ENCODE measurements around the gene PUM1. TPM values are rescaled to one million over a fixed set of nuclear protein-coding genes. Genes with fewer than 3 reads are reported as not detected.
A peak's percentile ranks its signal among the peaks of the same experiment; 100 is the strongest.

PUM1 gene
- total RNA-seq, 4 donors from 2014 or later = 71.7 to 112 (median 83.0) TPM

DNA sequence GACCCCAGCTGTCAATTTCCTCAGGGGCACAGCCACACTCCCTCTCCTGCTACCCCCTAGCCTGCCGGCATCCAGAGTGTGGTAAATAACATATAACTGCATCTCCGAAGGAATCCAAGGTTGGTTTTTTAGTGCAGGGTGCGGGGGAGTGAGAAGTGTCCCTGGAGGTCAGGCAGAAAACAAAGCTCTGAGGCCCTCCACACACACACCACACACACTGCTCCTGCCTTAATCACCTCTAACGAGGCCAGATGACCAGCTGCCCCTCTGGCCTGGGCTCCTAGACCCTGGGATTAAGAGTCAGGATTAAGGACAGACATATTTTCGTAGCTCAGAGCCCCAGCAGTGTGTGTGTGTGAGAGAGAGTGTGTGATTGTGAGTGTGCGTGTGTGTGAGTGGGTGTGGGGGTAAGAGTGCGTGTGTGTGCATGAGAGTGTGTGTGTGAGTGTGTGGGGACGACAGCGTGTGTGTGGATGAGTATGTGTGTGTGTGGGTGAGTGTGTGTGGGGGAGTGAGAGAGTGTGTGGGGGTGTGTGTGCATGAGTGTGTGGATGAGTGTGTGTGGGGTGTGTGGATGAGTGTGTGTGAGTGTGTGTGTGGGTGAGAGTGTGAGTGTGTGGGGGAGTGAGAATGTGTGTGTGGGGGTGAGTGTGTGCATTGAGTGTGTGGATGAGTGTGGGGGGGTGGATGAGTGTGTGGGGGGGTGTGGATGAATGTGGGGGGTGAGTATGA lies 171.6 kb downstream of the PUM1 start:
- Histone ChIP-seq H3K4me1 (peaks cover 40 to 97% (median 94%) of the 10 kb centered on the region in 4 donors), H3K27me3 (no peaks in the 10 kb centered on the region), H3K27ac (replicated peaks in 1 of 4) (peak overlapping the region; percentile 76 to 94 (median 89)), H3K4me3 (no peak overlapping the region), H3K36me3 (no peaks in the 10 kb centered on the region), H3K9me3 (no peaks in the 10 kb centered on the region)
- intact Hi-C loops (cut with DNase I) = no loop called here
- no peak for DNase-seq (ENCODE audit: extremely low spot score)
- WGBS = 57% methylated on average over 7 of the region's 9 CpGs
- TF ChIP-seq, protein P1, sequence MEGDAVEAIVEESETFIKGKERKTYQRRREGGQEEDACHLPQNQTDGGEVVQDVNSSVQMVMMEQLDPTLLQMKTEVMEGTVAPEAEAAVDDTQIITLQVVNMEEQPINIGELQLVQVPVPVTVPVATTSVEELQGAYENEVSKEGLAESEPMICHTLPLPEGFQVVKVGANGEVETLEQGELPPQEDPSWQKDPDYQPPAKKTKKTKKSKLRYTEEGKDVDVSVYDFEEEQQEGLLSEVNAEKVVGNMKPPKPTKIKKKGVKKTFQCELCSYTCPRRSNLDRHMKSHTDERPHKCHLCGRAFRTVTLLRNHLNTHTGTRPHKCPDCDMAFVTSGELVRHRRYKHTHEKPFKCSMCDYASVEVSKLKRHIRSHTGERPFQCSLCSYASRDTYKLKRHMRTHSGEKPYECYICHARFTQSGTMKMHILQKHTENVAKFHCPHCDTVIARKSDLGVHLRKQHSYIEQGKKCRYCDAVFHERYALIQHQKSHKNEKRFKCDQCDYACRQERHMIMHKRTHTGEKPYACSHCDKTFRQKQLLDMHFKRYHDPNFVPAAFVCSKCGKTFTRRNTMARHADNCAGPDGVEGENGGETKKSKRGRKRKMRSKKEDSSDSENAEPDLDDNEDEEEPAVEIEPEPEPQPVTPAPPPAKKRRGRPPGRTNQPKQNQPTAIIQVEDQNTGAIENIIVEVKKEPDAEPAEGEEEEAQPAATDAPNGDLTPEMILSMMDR (IDR thresholded peaks at IDR 0.05) = no peak
- TF ChIP-seq EP300 (IDR thresholded peaks at IDR 0.05) (no peak), POLR2A (IDR thresholded peaks at IDR 0.05; ENCODE audit: low read depth) (no peak), POLR2AphosphoS5 (IDR thresholded peaks at IDR 0.05) (no peak)

DNA sequence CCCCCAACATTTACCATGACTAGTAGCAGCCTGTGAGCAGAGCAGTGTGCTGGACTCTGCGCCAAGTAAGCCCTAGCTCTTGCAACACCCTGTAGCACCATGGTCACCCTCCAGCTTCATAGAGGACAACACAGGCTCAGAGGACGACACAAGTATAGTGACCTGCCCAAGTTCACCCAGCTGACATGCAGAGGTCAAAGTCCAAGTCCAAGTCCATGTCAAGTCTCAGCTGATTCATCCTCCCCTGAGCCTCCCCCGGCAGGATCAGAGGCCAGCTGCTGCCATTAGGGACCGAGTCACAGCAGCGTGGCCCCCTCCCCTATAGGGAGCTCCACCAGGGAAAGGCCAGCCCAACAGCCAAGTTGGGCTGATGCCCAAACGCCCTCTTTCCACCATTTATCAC lies 172.8 kb downstream of the PUM1 start:
- intact Hi-C loops (cut with DNase I) = no loop called here
- Histone ChIP-seq H3K4me3 (no peak overlapping the region), H3K9me3 (no peaks in the 10 kb centered on the region), H3K27ac (replicated peaks in 1 of 4) (peak overlapping the region; percentile 76 to 94 (median 89)), H3K36me3 (no peaks in the 10 kb centered on the region), H3K4me1 (peaks cover 53 to 97% (median 94%) of the 10 kb centered on the region in 4 donors), H3K27me3 (no peaks in the 10 kb centered on the region)
- TF ChIP-seq POLR2AphosphoS5 (IDR thresholded peaks at IDR 0.05) (no peak), POLR2A (IDR thresholded peaks at IDR 0.05; ENCODE audit: low read depth) (no peak), EP300 (IDR thresholded peaks at IDR 0.05) (no peak)
- TF ChIP-seq, protein P1 (IDR thresholded peaks at IDR 0.05) = no peak
- WGBS = 80% methylated on average over 1 of the region's 6 CpGs
- DNase-seq (ENCODE audit: extremely low spot score) = no peak

DNA sequence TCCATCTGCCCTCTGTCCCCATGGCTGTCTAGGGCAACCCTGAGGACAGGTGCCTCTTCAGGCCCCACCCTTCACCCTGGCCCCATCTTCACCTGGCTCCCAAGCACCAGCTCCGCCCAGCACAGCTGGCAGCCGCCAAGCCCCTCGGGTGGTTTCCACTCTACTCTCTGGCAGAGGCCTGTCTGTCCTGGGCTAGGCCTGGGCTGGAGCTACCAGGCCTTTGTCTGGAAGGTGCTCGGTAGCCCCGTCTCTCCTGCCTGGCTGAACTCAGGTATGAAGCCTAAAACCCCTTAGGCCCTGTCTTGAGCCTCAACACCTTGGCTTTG lies 174.3 kb downstream of the PUM1 start:
- H3K9me3 ChIP-seq = no peaks in the 10 kb centered on the region
- H3K27me3 ChIP-seq = no peaks in the 10 kb centered on the region
- H3K4me1 ChIP-seq = peaks cover 59 to 97% (median 95%) of the 10 kb centered on the region in 4 donors
- intact Hi-C loops (cut with DNase I) = no loop called here
- H3K36me3 ChIP-seq = no peaks in the 10 kb centered on the region
- WGBS = 93% methylated on average over 5 of the region's 5 CpGs
- no peak overlapping the region for H3K4me3 ChIP-seq
- H3K27ac ChIP-seq (replicated peaks in 1 of 4) = peak overlapping the region; percentile 76 to 94 (median 89)
- no peak for DNase-seq (ENCODE audit: extremely low spot score)
- TF ChIP-seq EP300 (IDR thresholded peaks at IDR 0.05) (no peak), POLR2A (IDR thresholded peaks at IDR 0.05; ENCODE audit: low read depth) (no peak), POLR2AphosphoS5 (IDR thresholded peaks at IDR 0.05) (no peak)
- TF ChIP-seq, protein P1 (IDR thresholded peaks at IDR 0.05) = no peak

DNA sequence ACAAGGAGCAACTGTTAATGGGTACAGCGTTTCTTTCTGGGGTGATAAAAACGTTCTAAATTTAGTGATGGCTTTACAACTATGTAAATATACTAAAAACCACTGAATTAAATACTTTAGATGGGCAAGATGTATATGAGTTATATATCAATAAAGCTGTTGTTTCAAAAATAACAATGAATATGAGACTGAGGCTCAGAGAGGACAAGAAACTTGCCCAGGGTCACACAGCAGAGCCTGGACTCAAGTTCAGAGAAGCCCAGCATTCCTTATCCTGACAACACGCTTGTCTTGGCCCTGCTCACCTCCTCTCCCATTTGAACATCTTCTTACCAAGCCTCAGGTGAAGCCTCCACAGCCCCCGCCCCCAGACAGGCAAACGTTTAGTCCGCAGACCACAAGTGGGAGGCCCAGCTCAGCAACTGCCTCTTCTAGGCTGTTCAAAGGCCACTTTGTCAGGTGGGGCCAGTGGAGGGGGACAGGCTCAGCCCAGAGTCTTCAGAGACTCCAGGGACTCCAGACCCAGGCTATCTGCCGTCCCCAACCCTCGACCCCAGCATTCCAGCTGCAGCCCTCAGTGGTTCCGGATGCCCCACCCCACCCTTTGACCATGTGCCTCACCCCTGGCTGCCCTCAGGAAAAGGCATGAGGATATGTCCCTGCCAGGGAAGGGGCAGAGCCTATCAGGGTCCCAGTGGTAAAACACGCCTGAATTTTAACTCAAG lies 174.9 kb downstream of the PUM1 start:
- Histone ChIP-seq H3K36me3 (no peaks in the 10 kb centered on the region), H3K9me3 (no peaks in the 10 kb centered on the region), H3K27me3 (no peaks in the 10 kb centered on the region), H3K4me3 (no peak overlapping the region), H3K4me1 (peaks cover 61 to 97% (median 95%) of the 10 kb centered on the region in 4 donors), H3K27ac (replicated peaks in 1 of 4) (peak overlapping the region; percentile 76 to 94 (median 89))
- intact Hi-C loops (cut with DNase I) = no loop called here
- 68% methylated on average over 9 of the region's 10 CpGs for WGBS
- no peak for DNase-seq (ENCODE audit: extremely low spot score)
- TF ChIP-seq EP300 (IDR thresholded peaks at IDR 0.05) (no peak), POLR2AphosphoS5 (IDR thresholded peaks at IDR 0.05) (no peak), POLR2A (IDR thresholded peaks at IDR 0.05; ENCODE audit: low read depth) (no peak)
- TF ChIP-seq, protein P1 (IDR thresholded peaks at IDR 0.05) = no peak

All from esophagus muscularis mucosa (tissue), 4 donors.